HG03575 (cell line): ENCODE results near the gene AGXT2.

Source experiments
- ATAC-seq: cut with Tn5 transposase; IDR thresholded peaks from one replicate; pipeline ENCODE4 v1.9.1; 2021; ENCODE audit not compliant: unreplicated experiment, insufficient number of reproducible peaks, low FRiP score; ENCODE audit errors: extremely low read depth

The AGXT2 gene

GRCh38 chr5:35024911-35025510 is 22.7 kb downstream of the AGXT2 start:
- ATAC-seq: no peak

- ATAC-seq: no peak
These were observed 24.2 kb downstream of the AGXT2 start for GRCh38 chr5:35023391-35024178.

GRCh38 chr5:35016174-35017051 is 31.3 kb downstream of the AGXT2 start:
- ATAC-seq: no peak

GRCh38 chr5:35015063-35015462 is 32.7 kb downstream of the AGXT2 start:
- no peak for ATAC-seq

GRCh38 chr5:35012796-35013195 is 35.0 kb downstream of the AGXT2 start:
- no peak for ATAC-seq

- no peak for ATAC-seq
These were observed 35.4 kb downstream of the AGXT2 start for GRCh38 chr5:35012365-35012764.

GRCh38 chr5:35010676-35011075 is 37.1 kb downstream of the AGXT2 start:
- ATAC-seq: no peak

GRCh38 chr5:35009657-35010056 is 38.1 kb downstream of the AGXT2 start:
- no peak for ATAC-seq

GRCh38 chr5:35009019-35009418 is 38.7 kb downstream of the AGXT2 start:
- ATAC-seq: no peak

- ATAC-seq: no peak
These were observed 43.0 kb downstream of the AGXT2 start for GRCh38 chr5:35004771-35005170.

- ATAC-seq: no peak
These were observed 43.5 kb downstream of the AGXT2 start for GRCh38 chr5:35004200-35004599.

- no peak for ATAC-seq
These were observed 44.5 kb downstream of the AGXT2 start for GRCh38 chr5:35003018-35003957.

GRCh38 chr5:35002459-35002858 is 45.3 kb downstream of the AGXT2 start:
- no peak for ATAC-seq

- no peak for ATAC-seq
These were observed 45.9 kb downstream of the AGXT2 start for GRCh38 chr5:35001842-35002241.

- ATAC-seq: no peak
These were observed 49.5 kb downstream of the AGXT2 start for GRCh38 chr5:34998058-34998789.

GRCh38 chr5:34996261-34996660 is 51.5 kb downstream of the AGXT2 start:
- ATAC-seq: no peak

GRCh38 chr5:34993951-34994350 is 53.8 kb downstream of the AGXT2 start:
- ATAC-seq: no peak
